Measurements from ENCODE around the gene KRT86. TPM values are rescaled to one million over a fixed set of nuclear protein-coding genes. Genes with fewer than 3 reads are reported as not detected.

The KRT86 gene
- total and polyA plus RNA-seq, 2 experiments from 2014 or later = 0.16 TPM; not detected in 1

- Histone ChIP-seq H3K9me2 (ENCODE audit: insufficient read depth) (no peaks in the 10 kb centered on the region), H3K36me3 (ENCODE audit: insufficient read depth) (no peaks in the 10 kb centered on the region), H2AFZ (no peak overlapping the region), H3K27me3 (ENCODE audit: insufficient read depth) (peaks cover 18% of the 10 kb centered on the region), H3F3A (replicated peaks; ENCODE audit: low read depth) (no peaks in the 10 kb centered on the region), H3K4me1 (ENCODE audit: insufficient read depth) (peaks cover 4% of the 10 kb centered on the region), H3K4me3 (no peak overlapping the region), H3K27ac (ENCODE audit: low read depth) (no peak overlapping the region), H3K4me2 (no peak overlapping the region), H4K20me1 (replicated peaks; ENCODE audit: insufficient read depth) (no peaks in the 10 kb centered on the region), H3K79me2 (replicated peaks; ENCODE audit: insufficient read depth) (no peaks in the 10 kb centered on the region)
- peaks cover 5% of the 10 kb centered on the region; the same call in 2 of the 3 replicates for H3K4me1 Mint-ChIP-seq
- H3K4me3 Mint-ChIP-seq = no peak overlapping the region
- DNase-seq (ENCODE audit: low spot score) = no peak
- peaks cover 17% of the 10 kb centered on the region for H3K27me3 Mint-ChIP-seq (ENCODE audit: insufficient read depth, low read depth, poor library complexity)
- TF ChIP-seq CTCF (conservative IDR thresholded peaks at IDR 0.05; ENCODE audit: low read depth in 2 of 2) = no peak
- no peak for TF ChIP-seq EZH2phosphoT487 (IDR thresholded peaks at IDR 0.05; ENCODE audit: unreplicated experiment)
- no peak for TF ChIP-seq ZNF462 (CRISPR knock-in tag; IDR thresholded peaks at IDR 0.05)
- TF ChIP-seq STAT1 (IDR thresholded peaks at IDR 0.05; ENCODE audit: unreplicated experiment) = no peak
- no peak for TF ChIP-seq EZH2 (IDR thresholded peaks at IDR 0.05; ENCODE audit: low read depth, unreplicated experiment)
- TF ChIP-seq NANOG (IDR thresholded peaks at IDR 0.05; ENCODE audit: borderline replicate concordance) = no peak
- TF ChIP-seq CREB1 (CRISPR knock-in tag; IDR thresholded peaks at IDR 0.05; ENCODE audit: low read depth) = no peak
- TF ChIP-seq ZNF114 (CRISPR knock-in tag; IDR thresholded peaks at IDR 0.05) = no peak
- no peak for TF ChIP-seq ZNF331 (CRISPR knock-in tag; IDR thresholded peaks at IDR 0.05; ENCODE audit: low read depth)
- no peak for TF ChIP-seq ETS1 (IDR thresholded peaks at IDR 0.05)
- TF ChIP-seq JUNB (IDR thresholded peaks at IDR 0.05; ENCODE audit: unreplicated experiment) = no peak
- no peak for TF ChIP-seq REST (IDR thresholded peaks at IDR 0.05; ENCODE audit: unreplicated experiment)
- no peak for TF ChIP-seq POLR2AphosphoS5 (IDR thresholded peaks at IDR 0.05; ENCODE audit: low read depth)
- H3K27ac Mint-ChIP-seq = no peak overlapping the region
- no peak for ATAC-seq
- no peaks in the 10 kb centered on the region; the same call in 2 of the 3 replicates for H3K36me3 Mint-ChIP-seq (ENCODE audit: low read depth)
- no peaks in the 10 kb centered on the region for H3K9me3 Mint-ChIP-seq
Measured at GRCh38 chr12:52313926-52314325, 39.5 kb downstream of the KRT86 start.
